Lower leg skin (tissue), 3 donors: ENCODE measurements around the gene SLC4A4.

Experiments used
- POLR2A ChIP-seq, 2 donors: fragments of 450-650 bp; IDR thresholded peaks; one replicate each; pipeline ENCODE4 v1.6.1; 2016 to 2017; ENCODE audit warnings: antibody characterized with exemption in 2 of 2, mild to moderate bottlenecking in 1 of 2, moderate library complexity in 1 of 2
- TF ChIP-seq, protein P1 (sequence below), 3 donors: fragments of 450-650 bp; IDR thresholded peaks; one replicate each; pipeline ENCODE4 v1.5.1; 2016; ENCODE audit warnings: antibody characterized with exemption in 3 of 3, mild to moderate bottlenecking in 3 of 3, moderate library complexity in 2 of 3

DNA sequence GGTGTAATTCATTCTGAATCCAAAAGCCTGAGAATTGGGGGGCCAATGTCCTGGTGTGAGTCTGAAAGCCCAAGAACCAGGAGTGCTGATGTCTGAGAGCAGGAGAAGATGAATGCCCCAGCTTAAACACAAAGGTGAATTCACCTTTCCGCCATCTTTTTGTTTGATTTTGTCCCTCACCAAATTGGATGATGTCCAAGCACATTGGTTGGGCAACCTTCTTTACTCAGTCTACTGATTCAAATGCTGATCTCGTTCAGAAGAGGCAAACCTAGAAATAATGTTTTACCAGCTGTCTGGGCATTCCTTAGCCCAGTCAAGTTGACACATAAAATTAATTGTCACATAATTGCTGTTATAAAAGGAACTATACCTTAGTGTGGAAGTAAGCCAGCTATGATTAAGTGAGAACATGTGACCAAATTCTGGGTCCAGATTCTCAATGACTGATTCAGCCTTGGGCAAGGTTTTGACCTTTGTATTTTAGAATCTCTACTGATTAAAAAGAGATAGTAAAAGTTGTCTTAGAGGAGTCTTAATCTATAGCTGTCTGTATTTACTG lies 34.5 kb upstream of the SLC4A4 start:
- TF ChIP-seq, protein P1, sequence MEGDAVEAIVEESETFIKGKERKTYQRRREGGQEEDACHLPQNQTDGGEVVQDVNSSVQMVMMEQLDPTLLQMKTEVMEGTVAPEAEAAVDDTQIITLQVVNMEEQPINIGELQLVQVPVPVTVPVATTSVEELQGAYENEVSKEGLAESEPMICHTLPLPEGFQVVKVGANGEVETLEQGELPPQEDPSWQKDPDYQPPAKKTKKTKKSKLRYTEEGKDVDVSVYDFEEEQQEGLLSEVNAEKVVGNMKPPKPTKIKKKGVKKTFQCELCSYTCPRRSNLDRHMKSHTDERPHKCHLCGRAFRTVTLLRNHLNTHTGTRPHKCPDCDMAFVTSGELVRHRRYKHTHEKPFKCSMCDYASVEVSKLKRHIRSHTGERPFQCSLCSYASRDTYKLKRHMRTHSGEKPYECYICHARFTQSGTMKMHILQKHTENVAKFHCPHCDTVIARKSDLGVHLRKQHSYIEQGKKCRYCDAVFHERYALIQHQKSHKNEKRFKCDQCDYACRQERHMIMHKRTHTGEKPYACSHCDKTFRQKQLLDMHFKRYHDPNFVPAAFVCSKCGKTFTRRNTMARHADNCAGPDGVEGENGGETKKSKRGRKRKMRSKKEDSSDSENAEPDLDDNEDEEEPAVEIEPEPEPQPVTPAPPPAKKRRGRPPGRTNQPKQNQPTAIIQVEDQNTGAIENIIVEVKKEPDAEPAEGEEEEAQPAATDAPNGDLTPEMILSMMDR (IDR thresholded peaks at IDR 0.05) = no peak
- TF ChIP-seq POLR2A (IDR thresholded peaks at IDR 0.05) = no peak
